ENCODE data around the gene XRCC3.

DNA sequence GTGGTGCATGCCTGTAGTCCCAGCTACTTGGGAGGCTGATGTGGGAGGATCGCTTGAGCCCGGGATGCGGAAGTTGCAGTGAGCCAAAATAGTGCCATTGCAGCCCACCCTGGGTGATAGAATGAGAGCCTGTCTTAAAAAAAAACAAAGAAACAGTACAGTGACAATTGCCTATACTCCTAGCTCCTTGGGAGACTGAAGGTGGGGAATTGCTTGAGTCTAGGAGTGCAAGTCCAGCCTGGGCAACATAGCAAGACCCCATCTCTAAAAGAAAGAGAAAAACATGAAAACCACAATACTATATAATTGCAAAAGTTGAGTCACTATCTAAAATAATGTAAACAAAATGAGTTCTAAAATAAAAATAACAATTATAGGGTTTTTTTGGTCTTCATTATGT, 66.2 kb downstream of the XRCC3 start:
- TF ChIP-seq, protein P1, sequence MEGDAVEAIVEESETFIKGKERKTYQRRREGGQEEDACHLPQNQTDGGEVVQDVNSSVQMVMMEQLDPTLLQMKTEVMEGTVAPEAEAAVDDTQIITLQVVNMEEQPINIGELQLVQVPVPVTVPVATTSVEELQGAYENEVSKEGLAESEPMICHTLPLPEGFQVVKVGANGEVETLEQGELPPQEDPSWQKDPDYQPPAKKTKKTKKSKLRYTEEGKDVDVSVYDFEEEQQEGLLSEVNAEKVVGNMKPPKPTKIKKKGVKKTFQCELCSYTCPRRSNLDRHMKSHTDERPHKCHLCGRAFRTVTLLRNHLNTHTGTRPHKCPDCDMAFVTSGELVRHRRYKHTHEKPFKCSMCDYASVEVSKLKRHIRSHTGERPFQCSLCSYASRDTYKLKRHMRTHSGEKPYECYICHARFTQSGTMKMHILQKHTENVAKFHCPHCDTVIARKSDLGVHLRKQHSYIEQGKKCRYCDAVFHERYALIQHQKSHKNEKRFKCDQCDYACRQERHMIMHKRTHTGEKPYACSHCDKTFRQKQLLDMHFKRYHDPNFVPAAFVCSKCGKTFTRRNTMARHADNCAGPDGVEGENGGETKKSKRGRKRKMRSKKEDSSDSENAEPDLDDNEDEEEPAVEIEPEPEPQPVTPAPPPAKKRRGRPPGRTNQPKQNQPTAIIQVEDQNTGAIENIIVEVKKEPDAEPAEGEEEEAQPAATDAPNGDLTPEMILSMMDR (IDR thresholded peaks at IDR 0.05) = no peak
- TF ChIP-seq EP300 (IDR thresholded peaks at IDR 0.05) = no peak
- TF ChIP-seq POLR2AphosphoS5 (IDR thresholded peaks at IDR 0.05) = no peak
- TF ChIP-seq POLR2A (IDR thresholded peaks at IDR 0.05) = no peak

All from sigmoid colon (tissue), 4 donors.